ENCODE data around the gene GOLGA6C. TPM values are rescaled to one million over a fixed set of nuclear protein-coding genes. Genes with fewer than 3 reads are reported as not detected.
"Not testable (repeated sequence)": the region's sequence is repeated elsewhere in the genome, so short reads cannot be mapped to it uniquely, and the experiment has no call there.

The GOLGA6C gene
- total and polyA plus RNA-seq, 2 donors (not counting 1 experiment from before 2014, with no cell fraction given): not detected

DNA sequence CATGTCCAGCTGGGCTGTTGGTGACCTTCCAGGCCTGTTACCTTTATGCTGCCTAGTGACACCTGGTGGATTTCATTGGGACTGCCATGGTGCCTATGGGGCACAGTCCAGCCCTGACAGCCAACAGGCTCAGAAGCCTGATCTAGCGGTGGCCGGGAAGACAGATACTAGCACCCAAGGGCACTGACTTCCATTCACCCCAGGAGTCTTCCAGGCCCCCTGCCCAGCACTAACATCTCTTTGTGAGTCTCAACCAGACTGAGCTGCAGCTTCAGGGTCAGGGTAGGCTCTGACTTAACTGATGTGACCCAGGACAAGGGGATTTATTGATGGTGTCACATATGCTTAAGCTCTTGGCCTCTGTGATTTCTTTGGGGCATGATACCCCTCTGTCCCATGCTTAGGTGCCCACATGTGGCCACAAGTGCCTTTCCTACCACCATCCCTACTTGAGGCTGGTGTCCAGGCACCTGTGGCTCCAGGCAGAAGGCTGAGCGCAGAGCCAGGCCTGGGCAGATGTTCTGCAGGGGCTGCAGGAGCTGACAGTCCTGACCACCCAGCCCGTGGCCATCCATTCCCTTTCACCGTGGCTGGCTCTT, 16.5 kb downstream of the GOLGA6C start:
- not testable (repeated sequence) for H3K27me3 ChIP-seq (ENCODE audit: control insufficient read depth, insufficient read depth, low read length); H2AFZ ChIP-seq (ENCODE audit: low read length); H3K4me1 ChIP-seq (ENCODE audit: control insufficient read depth, extremely low read depth, insufficient read depth, low read length); H3K9ac ChIP-seq (ENCODE audit: insufficient read depth, low read length); H3K4me2 ChIP-seq (ENCODE audit: extremely low read depth, insufficient read depth, low read length); H3K27ac ChIP-seq (ENCODE audit: insufficient read depth, low read length); H3K36me3 ChIP-seq (ENCODE audit: control insufficient read depth, insufficient read depth, low read length); H3K9me3 ChIP-seq (ENCODE audit: control insufficient read depth, insufficient read depth, low read depth, low read length); H3K4me3 ChIP-seq (replicated peaks in 1 of 4; ENCODE audit: control extremely low read depth in 1 of 4, insufficient read depth in 1 of 4, low read depth in 3 of 4, low read length in 4 of 4); H4K20me1 ChIP-seq (ENCODE audit: control insufficient read depth, extremely low read depth, insufficient read depth, low read length); H3K79me2 ChIP-seq (ENCODE audit: control insufficient read depth, insufficient read depth, low read length)
- peak; percentile 4 to 40 for DNase-seq (ENCODE audit: low read depth in 2 of 2)
- TF ChIP-seq, protein P1, sequence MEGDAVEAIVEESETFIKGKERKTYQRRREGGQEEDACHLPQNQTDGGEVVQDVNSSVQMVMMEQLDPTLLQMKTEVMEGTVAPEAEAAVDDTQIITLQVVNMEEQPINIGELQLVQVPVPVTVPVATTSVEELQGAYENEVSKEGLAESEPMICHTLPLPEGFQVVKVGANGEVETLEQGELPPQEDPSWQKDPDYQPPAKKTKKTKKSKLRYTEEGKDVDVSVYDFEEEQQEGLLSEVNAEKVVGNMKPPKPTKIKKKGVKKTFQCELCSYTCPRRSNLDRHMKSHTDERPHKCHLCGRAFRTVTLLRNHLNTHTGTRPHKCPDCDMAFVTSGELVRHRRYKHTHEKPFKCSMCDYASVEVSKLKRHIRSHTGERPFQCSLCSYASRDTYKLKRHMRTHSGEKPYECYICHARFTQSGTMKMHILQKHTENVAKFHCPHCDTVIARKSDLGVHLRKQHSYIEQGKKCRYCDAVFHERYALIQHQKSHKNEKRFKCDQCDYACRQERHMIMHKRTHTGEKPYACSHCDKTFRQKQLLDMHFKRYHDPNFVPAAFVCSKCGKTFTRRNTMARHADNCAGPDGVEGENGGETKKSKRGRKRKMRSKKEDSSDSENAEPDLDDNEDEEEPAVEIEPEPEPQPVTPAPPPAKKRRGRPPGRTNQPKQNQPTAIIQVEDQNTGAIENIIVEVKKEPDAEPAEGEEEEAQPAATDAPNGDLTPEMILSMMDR (conservative IDR thresholded peaks at IDR 0.05 in 1 of 2, IDR thresholded peaks at IDR 0.05 in 1 of 2; ENCODE audit: low read depth in 1 of 2, low read length in 2 of 2): peak; percentile 22 to 38

DNA sequence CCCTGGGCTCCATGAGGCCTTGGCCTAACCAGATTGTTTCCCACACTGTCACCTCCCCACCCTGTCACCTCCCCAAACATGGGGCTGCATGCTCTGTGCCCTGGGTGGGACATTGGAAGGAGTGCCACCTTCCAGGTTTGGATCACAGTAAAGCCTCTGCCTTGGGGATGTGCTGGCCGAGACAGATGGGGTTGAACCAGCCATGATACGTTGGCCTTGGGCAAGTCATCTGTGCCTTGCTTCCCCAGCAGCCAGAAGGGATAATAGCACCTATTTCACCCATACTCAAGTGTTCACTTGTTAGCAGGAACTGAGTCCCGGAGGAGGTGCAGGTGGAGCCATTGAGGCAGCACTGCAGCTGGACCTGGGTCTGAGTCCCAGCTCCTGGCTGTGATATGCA, 17.5 kb downstream of the GOLGA6C start:
- not testable (repeated sequence) for DNase-seq (ENCODE audit: low read depth in 2 of 2); H2AFZ ChIP-seq (ENCODE audit: low read length); H3K9me3 ChIP-seq (ENCODE audit: control insufficient read depth, insufficient read depth, low read depth, low read length); H3K36me3 ChIP-seq (ENCODE audit: control insufficient read depth, insufficient read depth, low read length); H3K4me3 ChIP-seq (replicated peaks in 1 of 4; ENCODE audit: control extremely low read depth in 1 of 4, insufficient read depth in 1 of 4, low read depth in 3 of 4, low read length in 4 of 4); H3K9ac ChIP-seq (ENCODE audit: insufficient read depth, low read length); H3K27me3 ChIP-seq (ENCODE audit: control insufficient read depth, insufficient read depth, low read length); H3K4me1 ChIP-seq (ENCODE audit: control insufficient read depth, extremely low read depth, insufficient read depth, low read length); H3K4me2 ChIP-seq (ENCODE audit: extremely low read depth, insufficient read depth, low read length); H3K27ac ChIP-seq (ENCODE audit: insufficient read depth, low read length); H4K20me1 ChIP-seq (ENCODE audit: control insufficient read depth, extremely low read depth, insufficient read depth, low read length); H3K79me2 ChIP-seq (ENCODE audit: control insufficient read depth, insufficient read depth, low read length)

DNA sequence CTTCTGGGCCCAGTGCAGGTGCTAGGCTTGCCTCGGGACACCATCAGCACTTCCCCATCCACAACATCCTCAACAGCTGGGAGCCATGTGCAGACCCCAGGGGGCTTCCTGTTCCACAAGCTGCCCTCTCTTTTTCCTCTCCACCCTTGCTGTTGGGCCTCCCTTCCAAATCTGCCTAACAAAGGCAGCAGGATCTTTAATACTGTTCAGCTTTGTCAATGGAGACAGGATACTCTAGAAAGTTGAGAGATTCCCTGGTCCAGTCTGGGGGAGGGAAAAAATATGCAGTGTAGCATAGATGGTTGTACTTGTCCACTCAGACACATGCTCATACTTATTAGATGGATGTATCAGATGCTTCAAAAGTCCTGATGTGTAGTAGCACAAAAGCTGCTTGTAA, 20.4 kb downstream of the GOLGA6C start:
- H4K20me1 ChIP-seq (ENCODE audit: control insufficient read depth, extremely low read depth, insufficient read depth, low read length); DNase-seq (ENCODE audit: low read depth in 2 of 2); H3K4me2 ChIP-seq (ENCODE audit: extremely low read depth, insufficient read depth, low read length); H3K79me2 ChIP-seq (ENCODE audit: control insufficient read depth, insufficient read depth, low read length); H3K27me3 ChIP-seq (ENCODE audit: control insufficient read depth, insufficient read depth, low read length); H3K4me1 ChIP-seq (ENCODE audit: control insufficient read depth, extremely low read depth, insufficient read depth, low read length); H2AFZ ChIP-seq (ENCODE audit: low read length); H3K4me3 ChIP-seq (replicated peaks in 1 of 4; ENCODE audit: control extremely low read depth in 1 of 4, insufficient read depth in 1 of 4, low read depth in 3 of 4, low read length in 4 of 4); H3K9ac ChIP-seq (ENCODE audit: insufficient read depth, low read length); H3K27ac ChIP-seq (ENCODE audit: insufficient read depth, low read length); H3K9me3 ChIP-seq (ENCODE audit: control insufficient read depth, insufficient read depth, low read depth, low read length); H3K36me3 ChIP-seq (ENCODE audit: control insufficient read depth, insufficient read depth, low read length): not testable (repeated sequence)

GRCh38 chr15:75282572-75282971, 24.4 kb downstream of the GOLGA6C start, which contains the start of gene GOLGA6D:
Gene GOLGA6D, plus strand, starts transcription at chr15:75282835. Its CDS starts 41 bp downstream, at chr15:75282876.
- not testable (repeated sequence) for H3K4me1 ChIP-seq (ENCODE audit: control insufficient read depth, extremely low read depth, insufficient read depth, low read length); H3K4me3 ChIP-seq (replicated peaks in 1 of 4; ENCODE audit: control extremely low read depth in 1 of 4, insufficient read depth in 1 of 4, low read depth in 3 of 4, low read length in 4 of 4); H3K9ac ChIP-seq (ENCODE audit: insufficient read depth, low read length); H3K27me3 ChIP-seq (ENCODE audit: control insufficient read depth, insufficient read depth, low read length); H4K20me1 ChIP-seq (ENCODE audit: control insufficient read depth, extremely low read depth, insufficient read depth, low read length); DNase-seq (ENCODE audit: low read depth in 2 of 2); H3K9me3 ChIP-seq (ENCODE audit: control insufficient read depth, insufficient read depth, low read depth, low read length); H3K4me2 ChIP-seq (ENCODE audit: extremely low read depth, insufficient read depth, low read length); H3K27ac ChIP-seq (ENCODE audit: insufficient read depth, low read length); H3K79me2 ChIP-seq (ENCODE audit: control insufficient read depth, insufficient read depth, low read length); H3K36me3 ChIP-seq (ENCODE audit: control insufficient read depth, insufficient read depth, low read length); H2AFZ ChIP-seq (ENCODE audit: low read length)

- H3K27me3 ChIP-seq (ENCODE audit: control insufficient read depth, insufficient read depth, low read length); H3K4me1 ChIP-seq (ENCODE audit: control insufficient read depth, extremely low read depth, insufficient read depth, low read length); H3K4me2 ChIP-seq (ENCODE audit: extremely low read depth, insufficient read depth, low read length); H3K9ac ChIP-seq (ENCODE audit: insufficient read depth, low read length); DNase-seq (ENCODE audit: low read depth in 2 of 2); H3K79me2 ChIP-seq (ENCODE audit: control insufficient read depth, insufficient read depth, low read length); H3K36me3 ChIP-seq (ENCODE audit: control insufficient read depth, insufficient read depth, low read length); H3K9me3 ChIP-seq (ENCODE audit: control insufficient read depth, insufficient read depth, low read depth, low read length); H3K27ac ChIP-seq (ENCODE audit: insufficient read depth, low read length); H3K4me3 ChIP-seq (replicated peaks in 1 of 4; ENCODE audit: control extremely low read depth in 1 of 4, insufficient read depth in 1 of 4, low read depth in 3 of 4, low read length in 4 of 4); H4K20me1 ChIP-seq (ENCODE audit: control insufficient read depth, extremely low read depth, insufficient read depth, low read length); H2AFZ ChIP-seq (ENCODE audit: low read length): not testable (repeated sequence)
These were observed 26.0 kb downstream of the GOLGA6C start for GRCh38 chr15:75284152-75284551.

DNA sequence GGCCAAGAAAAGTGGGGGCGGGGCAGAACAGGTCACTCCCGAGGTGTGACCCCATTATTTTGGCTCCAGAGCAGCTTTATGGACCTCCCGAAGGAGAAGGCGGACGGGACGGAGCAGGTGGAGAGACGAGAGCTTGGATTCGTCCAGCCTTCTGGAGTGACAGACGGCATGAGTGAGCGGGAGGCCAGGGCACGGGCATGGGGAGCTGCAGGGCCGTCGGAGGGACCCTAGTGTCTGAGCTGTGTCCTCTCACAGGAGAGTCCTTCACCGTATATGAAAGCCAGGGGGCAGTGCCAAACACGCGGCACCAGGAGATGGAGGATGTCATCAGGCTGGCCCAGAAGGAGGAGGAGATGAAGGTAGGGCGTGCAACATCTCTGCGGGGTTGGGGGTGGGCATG, 35.5 kb downstream of the GOLGA6C start:
- H3K79me2 ChIP-seq (ENCODE audit: control insufficient read depth, insufficient read depth, low read length); H3K27ac ChIP-seq (ENCODE audit: insufficient read depth, low read length); H3K9me3 ChIP-seq (ENCODE audit: control insufficient read depth, insufficient read depth, low read depth, low read length); H3K27me3 ChIP-seq (ENCODE audit: control insufficient read depth, insufficient read depth, low read length); H3K36me3 ChIP-seq (ENCODE audit: control insufficient read depth, insufficient read depth, low read length); H3K9ac ChIP-seq (ENCODE audit: insufficient read depth, low read length); H3K4me3 ChIP-seq (replicated peaks in 1 of 4; ENCODE audit: control extremely low read depth in 1 of 4, insufficient read depth in 1 of 4, low read depth in 3 of 4, low read length in 4 of 4); H4K20me1 ChIP-seq (ENCODE audit: control insufficient read depth, extremely low read depth, insufficient read depth, low read length); H2AFZ ChIP-seq (ENCODE audit: low read length); H3K4me1 ChIP-seq (ENCODE audit: control insufficient read depth, extremely low read depth, insufficient read depth, low read length); DNase-seq (ENCODE audit: low read depth in 2 of 2); H3K4me2 ChIP-seq (ENCODE audit: extremely low read depth, insufficient read depth, low read length): not testable (repeated sequence)

All from fibroblast of lung (primary cell).